Inflammatory macrophage treated with lipopolysaccharide for 4 hours (primary cell): ENCODE data around the gene TGM2.

Experiments used
- DNase-seq: peaks from one replicate; pipeline ENCODE4 v3.0.0-alpha.2; 2020

TGM2 gene

GRCh38 chr20:38141889-38142494, 23.1 kb downstream of the TGM2 start:
- DNase-seq: no peak

- peak; percentile 66 for DNase-seq
Observed at GRCh38 chr20:38141204-38141888, 23.7 kb downstream of the TGM2 start.

GRCh38 chr20:38139977-38140753, 24.9 kb downstream of the TGM2 start:
- peak; percentile 64 for DNase-seq

- DNase-seq: no peak
Observed at GRCh38 chr20:38139156-38139912, 25.7 kb downstream of the TGM2 start.

- DNase-seq: no peak
Observed at GRCh38 chr20:38138086-38138778, 26.8 kb downstream of the TGM2 start.

- no peak for DNase-seq
Observed at GRCh38 chr20:38137441-38138037, 27.5 kb downstream of the TGM2 start.

GRCh38 chr20:38136421-38137245, 28.4 kb downstream of the TGM2 start:
- no peak for DNase-seq

GRCh38 chr20:38135651-38136420, 29.2 kb downstream of the TGM2 start:
- no peak for DNase-seq

GRCh38 chr20:38135271-38135650, 29.8 kb downstream of the TGM2 start:
- no peak for DNase-seq

GRCh38 chr20:38134427-38135270, 30.4 kb downstream of the TGM2 start:
- DNase-seq: no peak

GRCh38 chr20:38133680-38134426, 31.2 kb downstream of the TGM2 start:
- no peak for DNase-seq

- no peak for DNase-seq
Observed at GRCh38 chr20:38132910-38133501, 32.1 kb downstream of the TGM2 start.

- DNase-seq: no peak
Observed at GRCh38 chr20:38132156-38132909, 32.7 kb downstream of the TGM2 start.

GRCh38 chr20:38131588-38132121, 33.4 kb downstream of the TGM2 start:
- DNase-seq: no peak

- DNase-seq: no peak
Observed at GRCh38 chr20:38130687-38131587, 34.1 kb downstream of the TGM2 start.
